Right lobe of liver (tissue), 4 donors: ENCODE results near the gene CA7.

Source experiments
- POLR2A ChIP-seq: fragments of 450-650 bp; IDR thresholded peaks from one replicate; pipeline ENCODE4 v1.6.1; 2017; ENCODE audit warnings: antibody characterized with exemption, mild to moderate bottlenecking
- TF ChIP-seq, protein P1 (sequence below), 4 donors: fragments of 200-600 bp in 3 of 4; fragments of 450-650 bp in 1 of 4; IDR thresholded peaks; one replicate each; pipeline versions ENCODE4 v1.5.1 to v1.8.0; 2016 to 2022; ENCODE audit warnings: antibody characterized with exemption in 4 of 4, mild to moderate bottlenecking in 2 of 4
- donor health status: DM: no; HTN: no; CAD: no.
- donor health status: DM: no; HTN: no; CAD: no.
- donor health status: DM: no; HTN: yes; CAD: no.

DNA sequence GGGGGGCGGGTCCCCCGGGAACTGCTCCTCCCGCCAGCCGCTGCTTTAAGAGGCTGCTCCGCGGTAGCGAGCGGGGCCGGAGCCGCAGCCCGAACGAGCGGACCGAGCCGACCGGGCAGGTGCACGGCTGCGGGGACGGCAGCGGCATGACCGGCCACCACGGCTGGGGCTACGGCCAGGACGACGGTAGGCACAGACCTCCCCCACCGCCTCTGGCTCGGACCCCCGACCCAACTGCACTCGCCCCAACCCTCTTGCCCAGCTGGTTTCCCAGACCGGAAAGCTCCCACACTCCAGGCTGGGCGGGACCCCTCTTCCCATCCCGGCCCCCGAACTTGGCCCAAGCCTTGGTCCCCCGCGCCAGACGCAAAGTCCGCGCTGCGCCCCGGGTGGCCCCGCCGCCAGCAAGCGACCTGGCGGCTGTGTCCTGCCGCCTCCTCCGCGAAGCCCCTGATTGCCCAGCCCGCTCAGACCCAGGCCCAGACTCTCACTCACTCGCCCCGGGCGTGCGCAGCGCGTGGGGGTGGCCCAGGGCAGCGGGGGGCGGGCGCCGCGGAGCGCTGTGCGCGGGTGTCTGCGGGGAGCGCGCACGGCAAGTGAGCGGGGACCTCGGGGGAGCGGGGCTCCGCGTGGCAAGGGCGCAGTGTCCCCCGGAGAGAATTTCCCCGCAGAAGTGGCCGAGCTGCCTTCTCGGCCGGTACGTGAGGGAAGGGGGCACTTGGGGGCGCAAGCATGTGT, at the start of gene CA7:
- TF ChIP-seq, protein P1, sequence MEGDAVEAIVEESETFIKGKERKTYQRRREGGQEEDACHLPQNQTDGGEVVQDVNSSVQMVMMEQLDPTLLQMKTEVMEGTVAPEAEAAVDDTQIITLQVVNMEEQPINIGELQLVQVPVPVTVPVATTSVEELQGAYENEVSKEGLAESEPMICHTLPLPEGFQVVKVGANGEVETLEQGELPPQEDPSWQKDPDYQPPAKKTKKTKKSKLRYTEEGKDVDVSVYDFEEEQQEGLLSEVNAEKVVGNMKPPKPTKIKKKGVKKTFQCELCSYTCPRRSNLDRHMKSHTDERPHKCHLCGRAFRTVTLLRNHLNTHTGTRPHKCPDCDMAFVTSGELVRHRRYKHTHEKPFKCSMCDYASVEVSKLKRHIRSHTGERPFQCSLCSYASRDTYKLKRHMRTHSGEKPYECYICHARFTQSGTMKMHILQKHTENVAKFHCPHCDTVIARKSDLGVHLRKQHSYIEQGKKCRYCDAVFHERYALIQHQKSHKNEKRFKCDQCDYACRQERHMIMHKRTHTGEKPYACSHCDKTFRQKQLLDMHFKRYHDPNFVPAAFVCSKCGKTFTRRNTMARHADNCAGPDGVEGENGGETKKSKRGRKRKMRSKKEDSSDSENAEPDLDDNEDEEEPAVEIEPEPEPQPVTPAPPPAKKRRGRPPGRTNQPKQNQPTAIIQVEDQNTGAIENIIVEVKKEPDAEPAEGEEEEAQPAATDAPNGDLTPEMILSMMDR (IDR thresholded peaks at IDR 0.05), result no peak
- no peak for TF ChIP-seq POLR2A
